ENCODE results near the gene DISP3.

DISP3 gene

GRCh38 chr1:11487196-11487751, 8.3 kb downstream of the DISP3 start:
- DNase-seq (ENCODE audit: low read depth in 3 of 3), result no peak

DNA sequence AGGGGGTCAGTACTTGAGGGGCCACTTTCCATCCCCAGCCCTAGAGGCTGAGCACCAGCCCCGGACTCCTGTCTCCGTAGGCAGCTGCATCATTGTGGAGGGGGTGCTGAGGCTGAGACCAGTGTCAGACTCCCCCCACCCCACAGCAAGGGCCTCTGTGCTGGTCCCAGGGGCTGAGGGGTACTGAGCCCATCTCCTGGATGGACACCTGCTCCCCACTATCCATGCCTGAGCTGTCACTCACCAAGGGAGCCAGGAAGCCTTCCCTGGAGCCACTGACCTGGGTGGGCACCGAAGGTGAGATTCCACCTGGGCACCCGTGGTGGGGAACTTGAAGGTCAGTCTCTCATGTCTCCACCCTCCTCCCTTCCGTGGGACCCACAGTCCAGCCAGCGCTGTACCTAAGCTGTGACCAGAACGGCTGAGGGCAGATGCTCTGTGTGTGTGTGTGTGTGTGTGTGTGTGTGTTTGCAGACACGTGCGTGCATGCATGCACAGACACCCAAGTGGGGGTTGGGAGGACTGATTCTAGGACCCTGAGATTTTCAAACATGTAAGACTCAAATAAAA, 9.3 kb downstream of the DISP3 start:
- no peak for DNase-seq (ENCODE audit: low read depth in 3 of 3)

DNA sequence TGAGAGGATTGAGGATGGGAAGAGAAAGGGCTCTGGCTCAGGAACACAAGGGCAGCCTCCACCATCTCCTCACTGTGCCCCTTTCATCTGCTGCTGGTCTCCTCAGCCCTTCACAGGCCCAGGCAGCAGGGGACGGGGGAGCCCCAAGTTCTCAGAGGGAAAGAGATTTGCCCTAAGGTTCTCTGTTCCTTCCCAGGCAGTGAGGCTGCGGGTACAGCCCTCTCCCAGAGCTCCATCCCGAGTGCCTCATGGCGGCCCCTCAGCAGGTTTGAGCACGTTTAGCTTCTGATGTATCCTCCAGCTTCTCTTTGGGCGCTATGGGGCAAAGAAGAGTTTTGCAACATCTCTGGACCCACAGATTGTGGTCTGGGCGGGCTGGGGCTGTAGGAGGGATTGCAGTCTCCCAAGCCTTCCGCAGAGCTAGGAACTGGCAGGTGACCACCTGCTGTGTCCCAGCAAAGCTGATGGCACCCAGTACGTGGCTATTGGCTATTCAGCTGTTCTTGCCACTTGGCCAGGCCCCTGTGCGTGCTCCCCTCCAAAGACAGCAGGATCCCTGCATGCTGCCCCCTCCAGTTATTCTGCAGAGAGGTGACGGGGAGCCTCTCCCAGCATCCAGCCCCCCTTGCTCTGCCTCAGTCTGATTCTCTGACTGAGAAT, 10.1 kb downstream of the DISP3 start:
- no peak for DNase-seq (ENCODE audit: low read depth in 3 of 3)

- no peak for DNase-seq (ENCODE audit: low read depth in 3 of 3)
Measured at GRCh38 chr1:11492235-11492634, 13.3 kb downstream of the DISP3 start.

DNA sequence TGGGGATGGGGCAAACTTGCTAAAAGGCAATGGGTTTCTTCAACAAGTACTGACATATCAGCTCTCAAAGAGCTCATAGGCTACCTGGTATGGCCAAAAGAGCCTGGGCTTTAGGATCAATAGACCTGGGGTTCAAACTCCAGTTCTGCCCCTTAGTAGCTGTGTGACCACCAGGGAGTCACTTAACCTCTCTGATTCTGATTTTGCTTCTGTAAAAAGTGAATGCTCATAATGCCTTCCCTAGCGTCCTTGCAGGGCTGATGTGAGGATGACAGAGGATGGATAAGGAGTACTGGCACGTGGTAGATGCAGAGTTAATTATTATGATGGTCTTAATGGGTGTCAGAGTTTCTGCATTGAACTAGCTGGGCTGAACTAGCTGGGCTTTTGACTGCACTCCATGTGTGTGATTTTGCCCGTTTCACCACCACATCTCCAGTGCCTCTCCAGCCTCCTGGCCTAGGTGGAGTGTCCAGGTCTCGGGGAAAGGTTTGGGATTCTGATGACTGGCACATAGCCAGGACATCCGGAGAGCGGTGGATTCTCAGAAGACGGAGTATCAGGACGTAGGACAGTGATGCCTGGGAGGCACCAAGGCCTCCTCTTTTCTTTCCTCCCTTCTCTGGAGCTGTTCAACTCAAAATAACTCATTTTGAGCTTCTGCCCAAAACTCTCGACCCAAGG, 15.2 kb downstream of the DISP3 start:
- DNase-seq (ENCODE audit: low read depth in 3 of 3), result no peak

DNA sequence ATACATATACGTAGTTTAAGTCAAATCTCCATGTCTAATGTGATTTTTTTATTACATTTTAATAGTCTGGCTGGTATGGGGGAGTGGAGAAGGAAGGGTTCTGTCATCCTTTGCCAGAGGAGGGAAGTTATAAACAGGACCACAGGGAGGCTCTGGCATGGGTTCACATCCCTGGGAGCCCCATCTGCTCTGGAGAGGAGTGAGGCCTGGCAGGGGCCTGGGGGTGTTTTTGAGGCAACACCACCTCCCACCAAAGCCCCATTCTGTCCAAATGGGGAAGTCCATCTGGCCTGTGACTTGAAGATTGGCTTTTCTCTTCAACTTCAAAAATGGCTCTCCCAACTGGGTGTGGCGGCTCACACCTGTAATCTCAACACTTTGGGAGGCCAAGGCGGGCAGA, 15.8 kb downstream of the DISP3 start:
- DNase-seq (ENCODE audit: low read depth in 3 of 3), result no peak

- DNase-seq (ENCODE audit: low read depth in 3 of 3), result no peak
Measured at GRCh38 chr1:11495579-11495978, 16.6 kb downstream of the DISP3 start.

DNA sequence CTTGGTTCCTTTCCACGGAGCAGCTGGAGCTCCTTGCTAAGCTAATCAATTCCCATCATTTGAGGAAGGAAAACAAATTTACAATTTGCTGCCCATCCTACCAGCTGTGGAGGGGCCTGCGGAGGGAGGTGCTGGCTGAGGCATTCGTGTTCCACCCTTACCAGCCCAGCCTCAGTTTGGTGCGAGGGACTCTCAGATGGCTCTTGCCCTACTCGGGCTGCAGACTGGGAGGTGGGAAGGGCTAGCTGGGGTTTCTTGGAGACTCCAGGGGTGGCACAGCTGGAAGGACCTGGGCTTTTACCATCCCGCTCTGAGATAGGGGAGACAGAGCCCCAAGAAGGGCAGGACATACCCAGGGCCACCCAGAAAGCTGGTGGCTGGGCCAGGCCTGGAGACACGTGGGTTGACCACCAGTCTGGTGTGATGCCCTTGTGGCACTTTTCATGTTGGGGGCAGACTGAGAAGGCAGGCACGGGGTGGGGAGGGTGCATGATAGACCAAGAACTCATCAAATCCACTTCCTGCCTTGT, 17.7 kb downstream of the DISP3 start:
- no peak for DNase-seq (ENCODE audit: low read depth in 3 of 3)

- DNase-seq (ENCODE audit: low read depth in 3 of 3), result no peak
Measured at GRCh38 chr1:11498956-11499594, 20.1 kb downstream of the DISP3 start.

DNA sequence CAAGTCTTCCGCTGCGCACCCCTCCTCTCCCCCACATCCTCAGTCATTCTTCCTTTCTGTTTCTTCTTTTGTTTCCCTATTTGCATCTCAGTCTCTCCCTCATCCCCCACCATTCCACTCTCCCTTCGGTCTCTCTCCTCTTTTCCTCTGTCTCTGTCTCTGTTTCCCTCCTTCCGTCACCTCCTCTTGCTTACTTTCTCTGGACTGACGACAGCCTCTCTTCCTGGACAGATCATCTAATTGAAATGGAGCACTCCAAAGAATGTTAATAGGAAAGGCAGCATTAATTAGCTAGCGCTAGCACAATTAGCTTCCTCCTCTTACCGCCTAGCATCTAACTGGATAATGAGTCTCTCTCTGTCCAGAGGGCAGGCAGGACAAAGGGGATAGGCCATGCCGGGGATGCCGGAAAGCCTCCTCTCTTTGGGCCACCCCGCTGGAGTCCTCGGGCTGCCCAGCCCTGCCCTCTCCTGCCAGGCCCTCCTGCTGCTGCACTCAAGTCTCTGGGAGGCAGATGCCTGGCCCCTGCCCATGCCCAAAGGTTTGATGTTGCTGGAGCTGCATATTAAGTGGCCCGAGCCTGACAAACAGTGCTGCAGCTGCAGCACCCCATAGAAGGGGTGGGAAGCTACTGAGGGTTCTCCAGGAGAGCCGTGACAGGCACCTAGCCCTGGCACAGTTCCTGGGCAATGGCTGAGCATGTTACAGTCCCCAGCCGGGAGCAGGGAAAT, 20.8 kb downstream of the DISP3 start:
- DNase-seq (ENCODE audit: low read depth in 3 of 3), result no peak

DNA sequence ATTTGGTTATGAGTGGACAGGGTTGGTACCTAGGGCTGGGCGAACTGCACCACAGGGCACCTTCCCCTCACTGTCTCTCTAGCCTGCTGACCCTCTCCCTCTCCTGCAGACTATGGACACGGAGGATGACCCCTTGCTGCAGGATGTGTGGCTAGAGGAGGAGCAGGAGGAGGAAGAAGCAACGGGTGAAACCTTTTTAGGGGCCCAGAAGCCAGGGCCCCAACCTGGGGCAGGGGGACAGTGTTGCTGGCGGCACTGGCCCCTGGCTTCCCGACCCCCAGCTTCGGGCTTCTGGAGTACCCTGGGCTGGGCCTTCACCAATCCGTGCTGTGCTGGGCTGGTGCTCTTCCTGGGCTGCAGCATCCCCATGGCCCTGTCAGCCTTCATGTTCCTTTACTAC, 21.9 kb downstream of the DISP3 start:
- no peak for DNase-seq (ENCODE audit: low read depth in 3 of 3)

DNA sequence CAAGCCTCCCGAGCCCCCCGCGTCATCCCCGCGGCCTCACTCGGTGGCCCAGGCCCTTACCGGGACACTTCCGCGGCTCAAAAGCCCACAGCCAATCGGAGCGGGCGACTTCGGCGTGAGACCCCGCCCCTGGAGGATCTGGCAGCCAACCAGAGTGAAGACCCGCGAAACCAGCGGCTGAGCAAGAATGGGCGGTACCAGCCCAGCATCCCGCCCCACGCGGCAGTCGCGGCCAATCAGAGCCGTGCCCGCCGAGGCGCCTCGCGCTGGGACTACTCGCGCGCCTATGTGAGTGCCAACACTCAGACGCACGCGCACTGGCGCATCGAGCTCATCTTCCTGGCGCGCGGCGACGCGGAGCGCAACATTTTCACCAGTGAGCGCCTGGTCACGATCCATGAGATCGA, 22.5 kb downstream of the DISP3 start:
- no peak for DNase-seq (ENCODE audit: low read depth in 3 of 3)

GRCh38 chr1:11501906-11502485, 23.0 kb downstream of the DISP3 start:
- DNase-seq (ENCODE audit: low read depth in 3 of 3), result no peak

- no peak for DNase-seq (ENCODE audit: low read depth in 3 of 3)
Measured at GRCh38 chr1:11502516-11502915, 23.6 kb downstream of the DISP3 start.

DNA sequence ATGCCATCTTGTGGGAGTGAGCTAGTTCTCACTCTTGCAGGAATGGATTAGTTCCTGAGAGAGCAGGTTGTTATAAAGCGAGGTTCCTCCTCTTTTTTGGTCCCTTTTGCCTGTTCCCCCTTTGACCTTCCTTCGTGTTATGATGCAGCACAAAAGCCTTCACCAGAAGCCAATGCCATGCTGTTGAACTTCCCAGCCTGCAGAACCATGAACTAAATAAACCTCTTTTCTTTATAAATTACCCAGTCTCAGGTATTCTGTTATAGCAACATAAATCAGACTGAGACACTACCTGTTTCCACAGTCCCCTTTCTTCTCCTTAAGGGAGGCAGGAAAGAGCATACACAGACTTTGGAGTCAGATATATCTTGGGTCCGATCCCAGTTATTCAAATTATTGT, 25.6 kb downstream of the DISP3 start:
- DNase-seq (ENCODE audit: low read depth in 3 of 3), result no peak

DNA sequence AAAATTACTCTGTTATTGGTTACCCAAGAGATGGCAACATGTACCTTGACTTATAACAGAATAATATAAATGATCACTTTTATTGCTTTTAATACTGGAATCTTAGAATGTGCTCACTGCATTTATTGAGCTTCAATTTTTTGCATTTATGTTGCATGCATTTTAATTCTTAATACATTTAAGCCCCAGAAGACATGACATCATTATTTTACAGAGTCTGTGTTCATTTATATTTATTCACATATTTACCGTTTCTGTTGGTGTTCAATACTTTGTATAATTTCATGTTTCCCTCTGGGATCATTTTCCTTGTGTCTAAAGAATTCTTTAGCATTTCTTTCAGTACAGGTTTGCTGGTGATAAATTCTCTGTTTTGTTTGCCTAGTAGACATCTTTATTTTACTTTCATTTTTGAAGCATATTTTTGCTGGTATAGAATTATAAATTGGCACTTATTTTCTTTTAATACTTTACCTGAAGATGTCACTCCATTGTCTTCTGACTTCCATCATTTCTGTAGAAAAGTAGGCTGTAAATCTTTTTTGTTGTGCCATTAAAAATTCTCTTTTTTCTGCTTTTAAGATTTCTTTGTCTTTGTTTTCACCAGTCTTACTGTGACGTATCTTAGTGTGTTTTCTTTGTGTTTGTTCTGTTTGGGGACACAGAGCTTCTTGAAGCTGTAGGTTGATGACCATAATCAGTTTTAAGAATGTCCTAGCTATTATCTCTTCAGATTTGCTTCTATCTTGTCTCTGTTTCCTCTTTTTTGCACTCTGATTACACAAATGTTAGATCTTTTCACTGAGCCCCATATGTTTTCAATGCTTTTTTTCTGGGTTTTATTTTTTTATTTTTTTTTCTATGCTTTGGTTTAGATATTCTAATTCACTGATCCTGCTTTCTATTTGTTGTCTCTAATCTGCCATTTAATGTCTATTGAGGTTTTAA, 26.9 kb downstream of the DISP3 start:
- DNase-seq (ENCODE audit: low read depth in 3 of 3), result no peak

GRCh38 chr1:11507309-11507708, 28.4 kb downstream of the DISP3 start:
- DNase-seq (ENCODE audit: low read depth in 3 of 3), result no peak

- DNase-seq (ENCODE audit: low read depth in 3 of 3), result no peak
Measured at GRCh38 chr1:11513681-11514080, 34.7 kb downstream of the DISP3 start.

DNA sequence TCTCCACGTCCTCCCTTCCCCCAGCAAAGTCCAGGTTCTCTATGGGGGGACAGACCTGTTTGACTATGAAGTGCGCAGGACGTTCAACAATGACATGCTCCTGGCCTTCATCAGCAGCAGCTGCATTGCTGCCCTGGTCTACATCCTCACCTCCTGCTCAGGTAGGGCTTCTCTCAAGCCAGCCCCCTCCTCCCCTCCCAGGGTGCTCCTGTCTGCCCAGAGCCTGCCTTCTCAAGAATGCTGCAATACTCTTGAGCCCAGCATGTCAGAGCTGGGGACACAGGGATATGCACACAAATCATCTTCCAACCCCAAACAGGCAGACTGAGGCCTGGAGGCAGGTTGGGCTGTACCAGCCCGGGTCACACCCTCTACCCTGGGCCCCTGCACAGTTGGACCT, 35.4 kb downstream of the DISP3 start:
- DNase-seq (ENCODE audit: low read depth in 3 of 3), result no peak
